ENCODE measurements around the gene CRYBB3.

GRCh38 chr22:25206998-25207397 is 7.3 kb downstream of the CRYBB3 start:
- TF ChIP-seq CTCF (conservative IDR thresholded peaks at IDR 0.05 in 1 of 2, IDR thresholded peaks at IDR 0.05 in 1 of 2; ENCODE audit: extremely low read depth in 1 of 2, insufficient read depth in 1 of 2, low read depth in 1 of 2, low read length in 2 of 2) (no peak), EZH2 (IDR thresholded peaks at IDR 0.05; ENCODE audit: borderline replicate concordance, low read length) (no peak)
